WI38 (cell line): ENCODE results near the gene DLG1.

Experiments
- H3K4me3 ChIP-seq: 2 replicates; pipeline ENCODE4 v1.5.1; 2011; ENCODE audit warnings: low read depth, mild to moderate bottlenecking, control low read depth, low read length
- CTCF ChIP-seq: IDR thresholded peaks from 2 replicates; pipeline ENCODE4 v1.5.1; 2012; ENCODE audit warnings: low read depth, mild to moderate bottlenecking, control low read depth, low read length

Gene DLG1

GRCh38 chr3:197298341-197298944 is at the start of gene DLG1:
DLG1 (minus strand) TSS chr3:197298612; CDS start chr3:197297204, 1,408 bp downstream.
- peak within 1 kb of the TSS; percentile 72 for H3K4me3 ChIP-seq
- TF ChIP-seq CTCF, result no peak

- no peak overlapping the region for H3K4me3 ChIP-seq
- TF ChIP-seq CTCF, result no peak
These were observed 49.6 kb upstream of the DLG1 start for GRCh38 chr3:197348014-197348413.

GRCh38 chr3:197345390-197345789 is 47.0 kb upstream of the DLG1 start:
- H3K4me3 ChIP-seq, result no peak overlapping the region
- no peak for TF ChIP-seq CTCF

- TF ChIP-seq CTCF, result no peak
- no peak overlapping the region for H3K4me3 ChIP-seq
These were observed 46.3 kb upstream of the DLG1 start for GRCh38 chr3:197344582-197345318.

- H3K4me3 ChIP-seq, result no peak overlapping the region
- TF ChIP-seq CTCF, result no peak
These were observed 45.4 kb upstream of the DLG1 start for GRCh38 chr3:197343656-197344408.

- TF ChIP-seq CTCF, result no peak
- H3K4me3 ChIP-seq, result no peak overlapping the region
These were observed 44.7 kb upstream of the DLG1 start for GRCh38 chr3:197343111-197343510.

GRCh38 chr3:197340521-197340871 is 42.1 kb upstream of the DLG1 start:
- no peak overlapping the region for H3K4me3 ChIP-seq
- TF ChIP-seq CTCF, result no peak
